IPS DF 4.7 (cell line): ENCODE data around the gene POLR2J.
"Not testable (repeated sequence)": the region's sequence is repeated elsewhere in the genome, so short reads cannot be mapped to it uniquely, and the experiment has no call there.

Experiments used
- DNase-seq: peaks from one replicate; pipeline ENCODE4 v3.0.0-alpha.2; 2013; ENCODE audit warnings: low spot score; ENCODE audit errors: extremely low read depth

Gene POLR2J

DNA sequence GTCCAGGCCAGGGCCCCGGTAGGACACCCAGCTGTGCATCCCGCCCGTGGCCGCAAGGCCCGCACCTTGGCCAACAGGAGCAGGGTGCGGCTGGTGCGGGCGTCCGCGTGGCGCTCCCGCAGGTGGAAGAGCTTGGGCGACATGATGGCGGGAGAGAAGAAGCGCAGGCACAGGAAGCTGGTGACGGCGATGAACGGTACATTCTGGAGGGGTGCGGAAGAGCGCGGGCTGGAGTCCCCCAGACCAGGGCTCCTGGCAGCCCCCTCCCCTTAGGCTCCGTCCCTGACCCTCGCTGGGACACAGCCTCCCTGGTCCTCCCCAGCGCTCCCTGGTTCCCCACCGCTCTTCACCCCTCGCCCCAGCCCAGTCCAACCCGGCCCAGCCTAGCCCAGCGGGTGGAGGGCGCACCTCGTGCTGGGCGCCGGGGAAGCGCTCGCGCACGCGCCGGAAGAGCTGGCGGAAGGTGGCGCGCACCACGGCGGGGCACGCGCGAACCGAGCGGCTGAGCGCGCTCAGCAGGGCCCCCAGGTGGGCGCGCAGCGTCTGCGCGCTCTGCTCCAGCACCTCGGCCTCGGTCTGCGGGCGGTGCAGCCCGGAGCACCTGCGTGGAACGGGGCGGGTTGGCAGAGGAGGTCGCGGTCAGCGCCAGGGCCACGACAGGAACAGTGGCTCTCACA is 15.9 kb upstream of the POLR2J start:
- DNase-seq, result not testable (repeated sequence)

DNA sequence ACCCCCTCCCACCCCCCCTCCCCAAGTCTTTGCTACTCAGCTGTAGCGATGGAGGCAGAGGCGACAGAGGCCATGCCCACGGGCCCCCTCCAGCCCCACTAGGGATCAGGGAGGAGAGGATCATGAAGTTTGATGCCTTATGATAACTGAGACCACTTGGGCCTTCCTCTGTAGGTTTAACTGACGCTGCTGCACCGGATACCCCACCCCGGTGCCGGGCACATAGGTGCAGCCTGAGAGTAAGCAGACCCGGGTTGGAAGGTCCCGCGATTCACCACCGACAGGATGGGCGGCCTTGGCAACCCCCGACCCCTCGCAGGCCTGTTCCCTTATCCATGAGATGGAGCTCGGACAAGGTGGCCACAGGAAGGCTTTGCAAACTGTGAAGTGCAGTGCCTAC is 15.3 kb upstream of the POLR2J start:
- not testable (repeated sequence) for DNase-seq

DNA sequence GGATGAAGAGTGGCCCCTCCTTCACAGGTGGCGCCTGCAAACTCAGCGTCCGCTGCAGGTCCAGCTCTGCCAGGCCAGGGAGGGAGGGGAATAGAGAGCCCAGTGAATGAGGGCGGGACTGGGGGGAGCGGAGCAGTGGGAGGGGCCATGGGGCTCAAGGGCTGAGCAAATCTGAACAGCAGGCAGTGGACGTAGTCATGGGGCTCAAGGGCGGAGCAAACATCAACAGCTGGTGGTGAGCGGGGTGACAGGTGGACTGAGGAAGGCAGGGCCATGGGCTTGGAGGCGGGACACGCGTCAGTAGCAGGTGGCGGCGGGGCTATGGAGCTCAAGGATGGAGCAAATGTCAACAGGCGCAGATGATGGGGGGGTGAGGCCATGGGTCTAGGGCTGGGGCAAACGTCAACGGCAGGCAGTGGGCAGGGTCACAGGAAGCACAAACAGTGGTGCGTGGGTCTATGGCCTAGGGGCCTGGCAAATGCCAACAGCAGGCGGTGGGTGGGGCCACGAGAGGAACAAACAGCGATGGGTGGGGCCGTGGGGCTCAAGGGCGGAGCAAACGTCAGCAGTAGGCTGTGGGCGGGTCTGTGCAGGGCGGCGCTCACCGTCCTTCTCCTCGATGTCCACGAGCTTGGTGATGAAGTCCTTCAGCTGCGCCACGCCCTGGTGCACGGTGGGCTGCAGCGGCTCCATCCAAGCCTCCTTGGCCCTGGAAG is 14.7 kb upstream of the POLR2J start:
- DNase-seq, result not testable (repeated sequence)

DNA sequence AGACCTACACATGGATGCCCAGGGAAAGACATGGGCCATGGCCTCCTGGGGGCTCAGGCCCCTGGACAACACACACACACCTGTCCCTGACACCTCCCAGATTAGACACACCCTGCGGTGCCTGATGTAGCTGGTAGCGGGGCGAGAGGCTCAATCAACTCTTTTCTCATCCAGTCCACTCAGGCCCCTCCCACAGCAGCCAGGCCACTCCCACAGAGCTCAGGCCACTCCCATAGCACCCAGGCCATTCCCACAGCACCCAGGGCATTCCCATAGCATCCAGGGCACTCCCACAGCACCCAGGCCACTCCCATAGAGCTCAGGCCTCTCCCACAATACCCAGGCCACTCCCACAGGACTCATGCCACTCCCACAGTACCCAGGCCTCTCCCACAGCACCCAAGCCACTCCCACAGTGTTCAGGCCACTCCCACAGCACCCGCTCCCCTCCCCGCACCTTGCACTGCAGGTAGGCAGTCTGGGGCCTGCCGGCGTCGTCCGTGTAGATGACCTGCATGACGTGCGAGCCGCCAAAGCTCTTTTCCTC is 11.9 kb upstream of the POLR2J start:
- not testable (repeated sequence) for DNase-seq

DNA sequence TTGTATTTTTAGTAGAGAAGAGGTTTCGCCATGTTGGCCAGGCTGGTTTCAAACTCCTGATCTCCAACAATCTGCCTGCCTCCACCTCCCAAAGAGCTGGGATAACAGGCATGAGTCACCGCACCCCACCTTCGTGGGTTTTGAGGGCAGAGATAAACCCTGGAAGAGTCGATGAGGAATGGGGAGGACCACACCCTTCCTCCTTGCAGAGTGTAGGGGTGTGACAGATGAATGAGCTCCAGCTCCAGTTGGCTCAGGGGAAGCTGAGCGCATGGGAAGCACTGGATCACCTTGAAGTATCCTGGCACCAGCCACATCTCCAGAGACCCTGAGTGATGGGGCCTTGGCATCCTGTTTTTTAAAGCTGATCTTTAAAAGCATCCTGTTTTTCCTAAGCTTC is 5.6 kb upstream of the POLR2J start:
- DNase-seq, result not testable (repeated sequence)

DNA sequence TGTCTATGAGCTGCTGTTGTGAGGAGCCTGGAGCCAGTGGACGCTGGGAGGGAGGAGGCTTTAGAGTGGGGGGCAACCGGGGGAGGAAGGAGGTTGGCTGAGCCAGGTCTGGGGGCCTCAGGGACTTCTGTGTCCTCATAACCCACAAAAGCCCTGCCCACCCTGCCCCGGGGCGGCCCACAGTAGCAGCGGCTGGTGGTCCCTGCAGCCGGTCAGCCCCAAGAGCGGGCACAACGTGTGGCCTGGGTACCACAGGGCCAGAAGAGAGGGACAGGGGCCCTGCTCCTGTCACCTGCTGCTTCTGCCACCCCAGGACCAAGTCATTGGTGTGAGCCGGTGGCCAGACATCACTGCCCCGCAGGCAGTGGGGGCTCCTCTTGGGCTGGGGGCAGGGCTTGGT is 3.2 kb upstream of the POLR2J start:
- DNase-seq, result not testable (repeated sequence)

DNA sequence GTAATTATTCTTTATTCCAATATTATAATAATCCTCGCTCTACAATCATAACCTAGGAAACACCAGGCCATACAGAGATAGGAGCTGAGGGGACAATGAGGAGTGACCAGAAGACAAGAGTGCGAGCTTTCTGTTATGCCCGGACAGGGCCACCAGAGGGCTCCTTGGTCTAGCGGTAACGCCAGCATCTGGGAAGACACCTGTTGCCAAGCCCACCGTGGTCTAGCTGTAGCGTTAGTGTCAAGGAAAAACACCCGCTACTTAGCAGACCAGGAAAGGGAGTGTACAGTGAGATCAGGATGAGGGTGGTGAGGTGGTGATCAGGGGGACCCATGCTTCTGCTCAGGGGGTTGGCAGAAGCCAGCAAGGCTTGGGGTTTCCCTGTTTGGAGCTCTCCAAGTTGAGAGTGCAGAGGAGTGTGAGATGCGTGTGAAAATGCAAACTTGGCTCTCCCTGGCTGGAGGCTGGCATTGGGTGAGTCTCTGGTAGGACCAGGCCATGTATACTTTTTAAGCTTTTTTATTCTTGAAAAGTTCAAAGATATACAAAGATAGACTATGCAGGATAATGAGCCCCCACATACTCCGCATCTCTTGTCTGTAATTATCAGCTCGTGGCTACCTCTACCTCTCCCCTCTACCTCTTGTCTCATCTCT is 1.4 kb upstream of the POLR2J start:
- DNase-seq, result not testable (repeated sequence)

DNA sequence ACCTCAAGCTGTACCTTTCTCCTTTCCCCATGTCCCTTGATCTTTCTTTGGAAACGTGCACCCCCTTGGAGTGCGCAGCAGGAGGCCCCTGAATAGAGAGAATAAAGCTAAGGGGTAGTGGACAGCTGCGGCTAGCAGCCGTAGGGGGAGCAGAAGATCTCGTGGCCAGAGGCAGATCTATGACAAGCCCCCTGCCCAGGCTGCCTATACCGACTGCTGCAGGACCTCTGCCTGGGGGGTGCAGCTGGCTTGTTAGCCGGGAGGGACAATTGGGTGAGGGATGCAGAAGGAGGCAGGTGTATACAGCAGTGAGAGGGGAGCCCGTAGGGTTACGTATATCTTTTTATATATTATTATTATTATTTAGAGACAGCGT is 475 bp upstream of the POLR2J start:
- DNase-seq, result not testable (repeated sequence)

DNA sequence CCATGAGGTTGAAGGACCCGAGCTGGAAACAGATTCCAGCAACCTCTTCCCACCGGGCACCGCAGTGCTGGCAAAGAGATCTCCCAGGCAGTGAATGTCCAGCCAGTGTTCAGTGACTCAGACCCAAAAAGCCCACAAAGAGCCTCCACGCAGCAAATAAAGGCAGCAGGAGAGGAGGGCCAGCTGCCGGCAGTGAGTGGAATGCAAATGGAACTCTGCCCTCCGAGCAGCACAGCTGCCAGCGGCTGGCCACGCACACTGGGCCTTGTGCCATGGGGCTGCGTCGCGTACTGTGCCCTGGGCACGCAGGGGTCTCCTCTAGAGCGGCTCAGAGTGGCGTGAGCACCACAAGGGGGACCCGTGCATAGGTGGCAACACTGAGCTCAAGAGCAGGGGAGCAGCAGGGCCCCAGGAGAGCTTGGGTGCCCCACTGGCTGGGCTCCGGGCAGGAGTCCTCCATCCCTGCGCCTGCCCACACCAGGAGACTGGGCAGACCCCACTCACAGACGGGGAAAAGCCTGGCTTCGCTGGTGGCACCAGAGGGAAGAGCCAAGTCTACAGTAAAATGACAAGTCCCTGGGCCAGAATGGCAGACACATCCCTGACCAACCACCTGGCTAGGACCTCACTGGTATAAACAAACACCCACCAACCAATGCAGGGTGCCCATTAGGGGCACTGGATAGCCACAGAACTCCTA is 3.8 kb downstream of the POLR2J start:
- DNase-seq, result not testable (repeated sequence)

DNA sequence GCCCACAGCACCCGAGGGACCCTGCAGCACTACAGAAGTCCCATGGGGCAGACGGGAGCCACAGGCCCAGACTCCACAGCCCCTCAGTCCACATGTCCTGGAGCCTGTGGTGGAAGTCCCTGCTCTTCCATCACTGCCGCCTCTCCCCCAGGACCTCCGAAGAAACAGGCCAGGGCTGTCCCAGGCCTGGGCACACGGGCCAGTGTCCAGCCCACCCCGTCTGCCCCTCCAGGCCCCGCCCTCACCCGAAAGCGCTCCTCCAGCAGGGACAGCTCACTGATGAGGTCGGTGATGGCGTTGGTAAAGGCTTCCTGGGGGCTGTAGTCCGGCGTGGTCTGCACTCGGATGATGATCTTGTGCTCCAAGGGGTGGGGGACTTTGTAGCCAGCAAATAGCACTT is 4.6 kb downstream of the POLR2J start:
- not testable (repeated sequence) for DNase-seq

DNA sequence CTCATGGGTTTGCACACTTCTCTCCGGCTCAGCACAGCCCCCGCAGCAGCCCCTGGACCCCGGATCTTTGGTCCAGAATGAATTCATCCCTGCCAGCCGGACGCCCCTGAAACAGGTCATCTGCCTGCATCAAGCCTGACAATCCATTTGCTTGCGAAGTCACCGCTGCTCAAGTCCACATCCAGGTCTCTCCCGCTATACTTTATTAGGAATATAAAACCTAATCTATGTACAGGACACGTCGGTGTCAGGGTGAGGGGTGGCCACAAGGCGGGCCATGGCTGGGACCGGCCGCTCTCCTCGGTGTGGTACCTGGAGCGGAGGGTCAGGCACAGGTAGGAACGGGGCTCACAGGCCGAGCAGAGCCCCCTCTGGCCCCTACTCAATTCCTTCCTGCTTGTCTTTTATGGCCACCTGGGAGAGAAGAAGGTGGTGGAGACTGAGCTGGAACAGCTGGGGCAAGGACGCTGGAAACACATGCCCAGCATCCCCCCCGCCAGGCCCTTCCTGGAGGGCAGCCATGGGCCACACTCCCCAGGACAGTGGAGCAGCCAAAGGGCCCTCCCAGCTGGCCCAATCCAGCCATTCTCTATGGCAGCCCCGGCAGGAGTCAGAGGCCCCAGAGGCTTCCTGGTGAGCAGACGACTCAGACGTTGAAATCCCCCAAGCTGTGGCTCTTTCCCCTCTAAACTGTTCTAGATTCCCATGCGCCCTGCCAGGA is 5.3 kb downstream of the POLR2J start:
- DNase-seq, result no peak

DNA sequence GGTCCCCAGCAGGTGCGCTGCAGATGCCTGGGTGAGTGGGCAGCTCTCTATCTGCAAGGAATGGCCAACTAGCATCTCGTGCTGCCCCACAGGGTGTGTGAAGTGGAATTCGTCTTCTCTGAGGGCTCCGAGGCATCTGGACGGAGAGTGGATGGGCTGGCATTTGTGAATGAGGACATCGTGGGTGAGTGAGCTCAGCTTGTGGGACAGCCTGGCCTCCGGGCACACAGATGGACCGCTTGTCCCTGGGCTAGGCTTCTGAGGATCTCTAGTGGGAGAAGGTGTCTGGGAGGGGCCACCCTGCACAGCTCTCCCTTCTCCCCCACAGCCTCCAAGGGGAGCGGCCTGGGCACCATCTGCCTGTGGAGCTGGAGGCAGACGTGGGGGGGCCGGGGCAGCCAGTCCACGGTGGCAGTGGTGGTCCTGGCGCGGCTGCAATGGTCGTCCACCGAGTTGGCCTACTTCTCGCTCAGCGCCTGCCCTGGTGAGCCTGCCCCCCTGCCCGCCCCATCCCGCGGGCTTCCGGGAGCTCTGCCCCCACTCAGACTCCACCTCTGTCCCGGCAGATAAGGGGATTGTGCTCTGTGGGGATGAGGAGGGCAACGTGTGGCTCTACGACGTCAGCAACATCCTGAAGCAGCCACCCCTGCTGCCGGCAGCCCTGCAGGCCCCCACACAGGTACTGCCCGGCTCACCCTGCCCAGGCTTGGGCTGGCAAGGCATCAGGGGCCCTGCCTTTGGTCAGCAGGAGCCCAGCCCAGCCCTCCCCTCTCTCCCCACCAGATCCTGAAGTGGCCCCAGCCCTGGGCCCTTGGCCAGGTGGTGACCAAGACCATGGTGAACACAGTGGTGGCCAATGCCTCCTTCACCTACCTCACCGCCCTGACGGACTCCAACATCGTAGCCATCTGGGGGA is 6.3 kb downstream of the POLR2J start:
- DNase-seq, result no peak

DNA sequence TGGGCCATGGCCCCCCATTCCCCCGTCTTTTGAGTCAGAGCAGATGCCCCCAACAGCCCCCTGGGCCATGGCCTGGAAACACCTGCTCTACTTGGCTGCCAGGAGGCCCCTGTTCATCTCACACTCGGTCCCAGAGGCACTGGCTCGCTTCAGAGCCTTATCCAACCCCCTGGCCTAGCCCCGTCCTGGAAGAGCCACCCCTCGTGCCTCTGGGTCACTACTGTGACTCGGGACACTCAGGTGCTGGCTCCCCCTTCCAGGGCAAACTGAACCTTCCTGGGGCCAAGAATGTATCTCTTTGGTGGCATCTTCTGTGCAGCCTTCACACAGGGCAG is 7.0 kb downstream of the POLR2J start:
- no peak for DNase-seq

DNA sequence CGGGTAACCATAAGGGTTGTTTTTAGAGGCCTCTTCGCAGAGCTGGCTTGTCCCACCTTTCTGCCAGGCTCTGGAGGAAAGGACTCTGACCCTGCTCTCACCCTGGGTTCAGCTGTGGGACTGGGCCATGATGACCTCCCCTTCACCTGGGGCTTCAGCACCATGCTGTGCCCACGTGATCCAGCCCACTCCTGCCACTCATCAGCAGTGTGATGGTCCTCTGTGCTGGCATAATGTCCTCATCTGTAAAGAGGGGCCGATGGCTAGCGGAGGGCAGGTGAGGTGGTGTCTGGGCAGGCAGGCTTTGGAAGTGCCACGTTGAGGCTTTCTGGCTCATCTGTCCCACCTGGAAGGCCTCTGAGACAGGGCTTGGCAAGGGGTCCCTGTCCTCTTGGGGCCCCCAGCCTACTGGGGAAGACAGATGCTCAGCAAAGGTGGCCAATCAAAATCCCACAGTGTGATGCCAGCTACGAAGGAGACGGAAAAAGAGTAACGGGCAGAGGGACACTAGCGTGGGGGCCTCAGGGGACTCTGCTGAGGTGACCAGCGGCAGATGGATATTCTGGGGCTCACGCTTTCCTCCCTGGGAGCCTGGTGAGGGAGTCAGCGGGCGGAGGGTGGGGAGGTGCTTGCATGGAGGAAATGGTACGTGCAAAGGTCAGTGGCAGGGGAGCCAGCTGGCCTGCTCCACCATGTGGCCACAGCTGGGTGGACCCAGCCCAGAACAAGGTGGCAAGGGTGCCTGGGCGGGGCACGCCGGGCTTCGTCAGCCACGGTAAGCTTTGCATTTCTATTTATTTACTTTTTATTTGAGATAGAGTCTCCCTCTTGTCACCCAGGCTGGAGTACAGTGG is 8.5 kb downstream of the POLR2J start:
- no peak for DNase-seq

DNA sequence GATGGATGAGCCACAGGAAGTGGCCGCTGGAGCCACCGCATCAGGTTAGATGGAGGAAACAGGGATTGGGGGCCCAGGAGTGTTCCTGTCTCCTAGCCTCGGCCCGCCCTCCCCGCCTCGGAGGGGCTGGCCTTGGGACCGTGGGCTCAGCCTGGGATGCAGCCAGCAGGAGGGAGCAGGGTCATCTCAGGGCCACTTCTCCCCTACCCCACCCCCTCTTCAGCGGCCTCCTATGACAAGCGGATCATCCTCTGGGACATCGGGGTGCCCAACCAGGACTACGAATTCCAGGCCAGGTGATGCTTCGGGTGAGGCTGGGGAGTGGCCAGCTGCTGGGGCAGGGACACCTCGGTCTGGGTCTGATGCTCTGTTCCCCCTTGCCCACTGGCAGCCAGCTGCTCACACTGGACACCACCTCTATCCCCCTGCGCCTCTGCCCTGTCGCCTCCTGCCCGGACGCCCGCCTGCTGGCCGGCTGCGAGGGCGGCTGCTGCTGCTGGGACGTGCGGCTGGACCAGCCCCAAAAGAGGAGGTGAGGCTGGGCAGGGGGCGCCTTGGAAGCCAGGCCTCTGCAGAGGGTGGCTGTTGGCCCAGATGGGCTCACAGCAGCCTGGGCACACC is 9.3 kb downstream of the POLR2J start:
- DNase-seq, result no peak

DNA sequence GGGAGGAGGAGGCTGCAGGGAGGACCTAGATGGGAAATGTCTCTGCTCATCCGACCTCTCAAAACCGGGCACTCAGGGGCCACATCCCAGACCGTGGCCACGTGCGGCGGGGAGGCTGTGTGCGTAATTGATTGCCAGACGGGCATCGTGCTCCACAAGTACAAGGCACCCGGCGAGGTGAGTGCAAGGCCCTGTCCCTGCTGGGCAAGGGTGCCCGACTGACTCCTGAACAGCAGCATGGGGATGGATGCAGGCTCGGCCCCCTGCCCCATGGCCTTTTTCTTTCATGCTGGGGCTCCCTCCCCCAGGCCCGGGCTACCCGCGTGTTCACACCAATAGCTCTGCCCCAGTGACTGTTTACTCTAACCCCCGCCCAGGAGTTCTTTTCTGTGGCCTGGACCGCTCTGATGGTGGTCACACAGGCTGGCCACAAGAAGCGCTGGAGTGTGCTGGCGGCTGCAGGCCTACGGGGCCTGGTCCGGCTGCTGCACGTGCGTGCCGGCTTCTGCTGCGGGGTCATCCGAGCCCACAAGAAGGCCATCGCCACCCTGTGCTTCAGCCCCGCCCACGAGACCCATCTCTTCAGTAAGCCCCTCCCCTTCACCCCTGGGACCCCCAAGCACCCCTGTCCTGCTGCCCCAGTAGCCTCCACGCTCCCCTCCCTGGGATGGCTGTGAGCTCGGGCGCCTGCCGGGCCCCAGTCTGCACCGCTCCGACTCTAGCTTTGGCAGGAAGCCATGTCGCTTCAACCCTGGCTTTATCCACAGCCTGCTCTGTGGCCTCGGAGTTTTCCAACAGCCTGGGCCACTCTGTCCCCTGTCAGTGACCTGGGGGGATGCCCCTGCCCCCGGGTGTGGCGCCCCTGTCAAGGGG is 10.0 kb downstream of the POLR2J start:
- DNase-seq, result no peak

DNA sequence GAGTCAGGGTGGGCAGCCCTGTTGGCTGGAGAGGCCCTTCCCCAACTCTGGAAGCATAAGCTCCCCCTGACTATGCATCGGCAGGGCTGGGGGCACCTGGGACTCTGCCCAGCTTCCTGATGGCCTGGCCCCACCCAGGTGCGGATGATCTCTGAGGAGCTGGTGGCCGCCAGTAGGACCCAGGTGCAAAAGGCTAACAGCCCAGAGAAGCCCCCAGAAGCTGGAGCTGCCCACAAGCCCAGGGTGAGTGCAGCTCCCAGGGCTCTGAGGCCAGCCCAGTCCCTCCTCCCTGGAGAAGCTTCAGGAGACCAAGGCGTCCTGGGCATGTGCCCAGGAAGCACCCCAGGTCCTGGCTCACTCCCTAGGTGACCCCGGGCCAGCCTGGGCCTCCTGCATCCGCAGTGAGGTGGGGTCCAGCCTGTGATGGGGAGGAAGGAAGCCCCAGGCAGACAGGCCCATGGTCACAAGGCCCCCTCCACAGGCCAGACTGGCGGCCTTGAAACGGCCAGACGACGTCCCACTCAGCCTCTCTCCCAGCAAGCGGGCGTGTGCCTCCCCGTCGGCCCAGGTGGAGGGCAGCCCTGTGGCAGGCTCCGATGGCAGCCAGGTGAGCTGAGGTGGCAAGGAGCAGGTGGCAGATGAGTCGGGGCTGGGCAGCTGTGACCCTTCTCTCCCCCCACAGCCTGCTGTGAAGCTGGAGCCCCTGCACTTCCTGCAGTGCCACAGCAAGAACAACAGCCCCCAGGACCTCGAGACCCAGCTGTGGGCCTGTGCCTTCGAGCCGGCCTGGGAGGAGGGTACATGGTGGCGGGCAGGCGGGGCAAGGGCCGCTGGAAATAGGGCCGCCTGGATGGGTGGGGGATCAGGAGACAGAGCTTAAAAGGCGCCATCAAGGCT is 10.9 kb downstream of the POLR2J start:
- DNase-seq, result no peak
